ENCODE data around the gene TESK2.

Gene TESK2

GRCh38 chr1:45344499-45344898 is 146.5 kb downstream of the TESK2 start:
- DNase-seq (ENCODE audit: low read depth in 1 of 2, low spot score in 1 of 2): no peak
- TF ChIP-seq JUND (IDR thresholded peaks at IDR 0.05; ENCODE audit: low read depth): no peak
- in situ Hi-C loops (cut with HindIII; ENCODE audit: low pct_unique_long_range_greater_than_20kb, low sequenced_read_pairs): no loop called here

DNA sequence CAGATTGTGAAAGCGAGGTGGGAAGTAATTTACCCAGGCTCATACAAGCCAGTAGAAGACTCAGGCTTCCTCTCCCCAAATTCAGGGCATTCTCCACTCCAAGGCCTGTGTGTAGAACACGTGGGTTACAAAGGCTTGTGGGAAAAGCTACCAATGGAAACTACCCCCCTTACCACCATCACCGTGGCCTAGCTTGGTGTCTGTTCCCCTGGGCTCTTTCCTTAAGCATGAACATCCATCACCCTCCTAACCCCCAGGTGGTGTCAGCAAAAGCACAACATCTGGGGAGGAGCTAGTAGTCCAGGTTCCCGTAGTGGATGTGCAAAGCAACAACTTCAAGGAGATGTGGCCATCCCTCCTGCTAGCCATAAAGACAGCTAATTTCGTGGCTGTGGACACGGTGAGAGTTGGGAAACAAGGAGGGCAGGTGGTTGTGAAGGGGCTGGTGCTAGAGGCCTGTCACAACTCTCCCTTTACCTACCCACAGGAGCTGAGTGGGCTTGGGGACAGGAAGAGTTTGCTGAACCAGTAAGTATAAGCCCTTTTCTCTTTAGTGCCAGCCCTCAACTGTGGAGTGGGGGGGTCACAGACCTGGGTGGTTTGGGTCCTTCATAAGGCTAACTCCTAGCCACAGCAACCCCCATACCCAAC is 150.0 kb downstream of the TESK2 start:
- TF ChIP-seq JUND (IDR thresholded peaks at IDR 0.05; ENCODE audit: low read depth): no peak
- DNase-seq (ENCODE audit: low read depth in 1 of 2, low spot score in 1 of 2): no peak
- in situ Hi-C loops (cut with HindIII; ENCODE audit: low pct_unique_long_range_greater_than_20kb, low sequenced_read_pairs): no loop called here

DNA sequence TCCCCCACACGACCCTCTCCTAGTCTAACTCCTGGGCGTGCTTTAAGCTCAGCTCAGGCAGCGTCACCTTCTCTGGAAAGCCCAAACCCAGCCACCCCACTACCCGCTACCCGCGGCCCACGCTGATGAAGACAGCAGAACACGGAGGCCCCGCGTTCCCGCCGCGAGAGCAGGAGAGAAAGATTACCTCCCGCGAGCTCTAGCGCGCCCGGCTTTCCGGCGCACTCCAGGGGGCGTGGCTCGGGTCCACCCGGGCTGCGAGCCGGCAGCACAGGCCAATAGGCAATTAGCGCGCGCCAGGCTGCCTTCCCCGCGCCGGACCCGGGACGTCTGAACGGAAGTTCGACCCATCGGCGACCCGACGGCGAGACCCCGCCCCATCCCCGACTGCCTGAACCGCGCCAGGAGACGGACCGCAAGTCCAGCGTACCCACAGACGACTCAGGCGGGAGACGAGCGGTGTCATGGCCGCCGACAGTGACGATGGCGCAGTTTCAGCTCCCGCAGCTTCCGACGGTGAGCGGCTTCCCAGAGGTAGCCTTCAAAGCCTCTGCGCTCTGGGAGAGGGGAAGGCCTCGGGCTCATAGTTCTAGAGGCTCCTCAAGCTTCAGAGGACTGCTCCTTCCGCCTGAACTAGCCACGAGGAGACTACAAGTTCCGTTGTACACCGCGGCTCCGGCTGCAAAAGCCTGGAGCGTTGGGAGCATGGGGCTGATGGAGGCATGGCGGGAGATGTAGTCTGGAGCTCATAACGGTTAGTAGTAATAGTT is 151.0 kb downstream of the TESK2 start, which contains the start of the genes MUTYH and TOE1:
TSS of gene MUTYH (minus strand) at position 652 of the 770 bp plus-strand sequence. CDS start 5,935 bp downstream, outside the sequence.
TSS of gene TOE1 (plus strand) at position 382 of the 770 bp plus-strand sequence. CDS start at position 465, 83 bp downstream.
- in situ Hi-C loops (cut with HindIII; ENCODE audit: low pct_unique_long_range_greater_than_20kb, low sequenced_read_pairs): no loop called here
- no peak for TF ChIP-seq JUND (IDR thresholded peaks at IDR 0.05; ENCODE audit: low read depth)
- DNase-seq (ENCODE audit: low read depth in 1 of 2, low spot score in 1 of 2): peak; percentile 84 to 92

DNA sequence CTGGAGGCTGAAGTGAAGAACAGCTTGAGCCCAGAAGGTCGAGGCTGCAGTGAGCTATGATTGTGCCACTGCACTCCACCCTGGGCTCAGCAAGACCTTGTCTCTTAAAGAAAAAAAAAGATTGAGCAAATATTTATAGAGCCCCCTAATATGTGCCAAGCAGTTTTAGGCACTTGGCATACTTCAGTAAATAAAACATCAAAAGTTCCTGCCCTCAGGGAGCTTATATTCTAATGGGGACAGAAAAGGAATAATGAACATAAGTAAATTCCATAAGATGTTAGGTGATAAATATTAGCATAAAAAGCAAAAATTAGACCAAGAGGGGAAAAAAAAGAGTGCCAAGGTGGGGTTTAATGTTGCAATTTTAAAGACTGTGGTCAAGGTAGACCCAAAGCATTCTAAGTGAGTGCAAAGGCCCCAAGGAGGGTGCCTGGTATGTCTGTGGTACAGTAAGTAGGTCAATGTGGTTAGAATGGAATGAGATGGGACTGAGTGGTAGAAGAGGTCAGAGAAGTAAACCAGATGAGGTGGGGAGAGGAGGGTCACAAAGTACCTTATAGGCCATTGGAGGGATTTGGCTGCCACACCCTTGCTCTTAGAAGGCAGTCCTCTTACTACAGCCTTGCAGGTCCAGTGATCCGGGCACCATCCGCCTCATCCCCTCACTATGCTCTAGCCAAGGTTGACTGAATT is 153.2 kb downstream of the TESK2 start:
- TF ChIP-seq JUND (IDR thresholded peaks at IDR 0.05; ENCODE audit: low read depth): no peak
- in situ Hi-C loops (cut with HindIII; ENCODE audit: low pct_unique_long_range_greater_than_20kb, low sequenced_read_pairs): no loop called here
- DNase-seq (ENCODE audit: low read depth in 1 of 2, low spot score in 1 of 2): no peak

DNA sequence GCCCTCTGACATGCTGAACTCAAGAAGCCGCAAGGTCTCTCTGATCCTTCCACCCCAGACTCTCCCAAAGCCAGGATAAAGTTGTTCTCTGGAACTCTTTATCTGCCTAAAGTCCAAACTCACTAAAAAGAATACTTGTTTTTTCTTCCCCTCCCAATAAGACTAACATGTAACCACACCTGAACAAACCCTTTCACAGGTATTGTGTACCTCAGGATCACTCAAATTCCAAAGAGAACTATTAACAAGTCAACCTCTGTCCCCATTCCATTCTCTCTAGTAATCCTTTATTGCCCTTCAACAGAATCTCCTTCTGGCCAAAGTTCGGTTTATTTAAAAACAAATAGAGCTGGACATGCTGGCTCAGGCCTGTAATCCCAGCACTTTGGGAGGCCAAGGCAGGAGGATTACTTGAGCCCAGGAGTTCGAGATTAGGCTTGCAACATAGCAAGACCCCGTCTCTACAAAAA is 155.1 kb downstream of the TESK2 start:
- peak in 1 of 2 experiments; percentile 35 for DNase-seq (ENCODE audit: low read depth in 1 of 2, low spot score in 1 of 2)
- in situ Hi-C loops (cut with HindIII; ENCODE audit: low pct_unique_long_range_greater_than_20kb, low sequenced_read_pairs): no loop called here
- TF ChIP-seq JUND (IDR thresholded peaks at IDR 0.05; ENCODE audit: low read depth): no peak

GRCh38 chr1:45334308-45335245 is 156.4 kb downstream of the TESK2 start:
- DNase-seq (ENCODE audit: low read depth in 1 of 2, low spot score in 1 of 2): no peak
- in situ Hi-C loops (cut with HindIII; ENCODE audit: low pct_unique_long_range_greater_than_20kb, low sequenced_read_pairs): no loop called here
- no peak for TF ChIP-seq JUND (IDR thresholded peaks at IDR 0.05; ENCODE audit: low read depth)

DNA sequence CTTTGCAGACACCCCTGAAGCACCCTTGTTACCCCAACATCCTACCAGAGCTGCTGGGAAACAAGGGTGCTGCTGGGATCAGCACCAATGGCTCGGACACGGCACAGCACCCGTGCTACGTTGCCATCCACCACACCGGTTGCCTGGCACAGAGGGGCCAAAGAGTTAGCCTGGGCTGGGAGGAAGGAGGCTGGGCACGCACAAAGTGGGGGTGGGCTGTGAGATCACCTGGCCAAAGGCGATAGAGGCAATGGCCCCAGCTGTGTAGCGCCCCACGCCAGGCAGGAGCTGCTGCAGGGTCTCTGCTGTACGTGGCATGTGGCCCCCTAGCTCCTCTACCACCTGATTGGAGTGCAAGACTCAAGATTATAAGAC is 158.6 kb downstream of the TESK2 start:
- no peak for DNase-seq (ENCODE audit: low read depth in 1 of 2, low spot score in 1 of 2)
- in situ Hi-C loops (cut with HindIII; ENCODE audit: low pct_unique_long_range_greater_than_20kb, low sequenced_read_pairs): no loop called here
- TF ChIP-seq JUND (IDR thresholded peaks at IDR 0.05; ENCODE audit: low read depth): no peak

- DNase-seq (ENCODE audit: low read depth in 1 of 2, low spot score in 1 of 2): no peak
- no peak for TF ChIP-seq JUND (IDR thresholded peaks at IDR 0.05; ENCODE audit: low read depth)
- in situ Hi-C loops (cut with HindIII; ENCODE audit: low pct_unique_long_range_greater_than_20kb, low sequenced_read_pairs): no loop called here
Observed at GRCh38 chr1:45331436-45332345, 159.3 kb downstream of the TESK2 start.

DNA sequence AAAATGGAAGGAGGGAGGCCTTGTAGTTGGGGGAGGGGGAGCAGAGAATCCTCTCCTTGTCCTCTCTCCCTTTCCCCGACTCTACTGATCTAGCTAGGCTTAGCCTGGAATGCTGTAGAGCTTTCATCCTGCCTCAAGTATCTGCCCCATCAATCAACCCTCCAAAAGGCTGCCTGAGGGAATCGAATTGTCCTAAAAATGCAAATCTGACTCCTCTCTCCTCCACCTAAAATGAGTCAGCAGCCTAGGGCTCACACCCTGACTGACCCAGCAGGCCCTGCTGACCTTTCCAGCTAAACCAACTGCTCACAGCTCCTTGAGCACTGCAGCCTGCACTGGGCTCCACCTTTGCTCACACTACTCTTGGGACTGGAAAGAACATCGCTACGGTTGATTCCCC is 161.5 kb downstream of the TESK2 start:
- TF ChIP-seq JUND (IDR thresholded peaks at IDR 0.05; ENCODE audit: low read depth): no peak
- in situ Hi-C loops (cut with HindIII; ENCODE audit: low pct_unique_long_range_greater_than_20kb, low sequenced_read_pairs): no loop called here
- peak in 1 of 2 experiments; percentile 18 for DNase-seq (ENCODE audit: low read depth in 1 of 2, low spot score in 1 of 2)

DNA sequence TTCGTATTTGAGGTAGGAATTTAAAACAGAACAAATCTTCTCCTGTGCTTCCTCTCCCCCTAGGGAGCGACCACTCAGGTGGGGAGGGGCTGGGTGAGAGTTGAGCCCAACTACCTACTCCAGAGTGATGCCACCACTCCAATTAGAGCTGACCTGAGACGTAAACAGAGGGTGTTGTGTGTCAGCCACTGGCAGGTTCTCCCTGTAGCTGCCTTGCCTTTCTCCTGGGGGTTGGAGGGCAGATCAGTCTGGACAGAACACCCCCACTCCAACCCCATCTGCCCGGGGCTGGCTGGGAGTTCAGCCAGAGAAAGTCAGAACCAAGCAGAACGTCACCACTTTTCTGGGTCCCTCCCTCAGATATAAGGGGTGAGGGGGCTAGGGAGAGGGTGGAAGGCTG is 162.3 kb downstream of the TESK2 start:
- in situ Hi-C loops (cut with HindIII; ENCODE audit: low pct_unique_long_range_greater_than_20kb, low sequenced_read_pairs): no loop called here
- no peak for DNase-seq (ENCODE audit: low read depth in 1 of 2, low spot score in 1 of 2)
- no peak for TF ChIP-seq JUND (IDR thresholded peaks at IDR 0.05; ENCODE audit: low read depth)
